Stomach smooth muscle (tissue), 2 donors: ENCODE results near the gene UNC5B.
"Not testable (repeated sequence)": the region's sequence is repeated elsewhere in the genome, so short reads cannot be mapped to it uniquely, and the experiment has no call there.

Source experiments
- H3K27ac ChIP-seq: one replicate; pipeline ENCODE4 v1.7.0; 2013; ENCODE audit warnings: mild to moderate bottlenecking, low read length, inconsistent platforms
- H3K27me3 ChIP-seq, 2 donors: one replicate each; pipeline ENCODE4 v1.7.0; 2013; ENCODE audit warnings: low read length in 2 of 2; ENCODE audit not compliant: insufficient read depth in 2 of 2, control insufficient read depth in 1 of 2
- H3K36me3 ChIP-seq, 2 donors: one replicate each; pipeline ENCODE4 v1.7.0; 2013; ENCODE audit warnings: low read length in 2 of 2; ENCODE audit not compliant: control insufficient read depth in 2 of 2, insufficient read depth in 2 of 2
- H3K4me1 ChIP-seq: one replicate; pipeline ENCODE4 v1.7.0; 2013; ENCODE audit warnings: low read length; ENCODE audit not compliant: control insufficient read depth, insufficient read depth
- H3K4me3 ChIP-seq, 2 donors: one replicate each; pipeline ENCODE4 v1.7.0; 2013; ENCODE audit warnings: low read length in 2 of 2
- H3K9ac ChIP-seq, 2 donors: one replicate each; pipeline ENCODE4 v1.7.0; 2013; ENCODE audit warnings: low read length in 2 of 2, mild to moderate bottlenecking in 1 of 2
- H3K9me3 ChIP-seq, 2 donors: one replicate each; pipeline ENCODE4 v1.7.0; 2013; ENCODE audit warnings: low read length in 2 of 2; ENCODE audit not compliant: control insufficient read depth in 2 of 2
- donor health status: healthy.
- donor health status: Pancreatic carcinoma.

Gene UNC5B

GRCh38 chr10:71216751-71217265 is 4.4 kb downstream of the UNC5B start:
- peak overlapping the region; percentile 31 for H3K27ac ChIP-seq
- no peaks in the 10 kb centered on the region for H3K9me3 ChIP-seq
- no peaks in the 10 kb centered on the region for H3K36me3 ChIP-seq
- peak overlapping the region; percentile 62 to 77 for H3K4me3 ChIP-seq
- no peaks in the 10 kb centered on the region for H3K27me3 ChIP-seq
- H3K4me1 ChIP-seq: peaks cover 49% of the 10 kb centered on the region
- H3K9ac ChIP-seq: peak overlapping the region; percentile 47 to 59

GRCh38 chr10:71217266-71218045 is 5.1 kb downstream of the UNC5B start:
- Histone ChIP-seq H3K9ac (peak overlapping the region; percentile 47 to 59), H3K27ac (peak overlapping the region; percentile 31), H3K36me3 (no peaks in the 10 kb centered on the region), H3K9me3 (no peaks in the 10 kb centered on the region), H3K4me1 (peaks cover 44% of the 10 kb centered on the region), H3K4me3 (peak overlapping the region; percentile 62 to 77), H3K27me3 (no peaks in the 10 kb centered on the region)

- Histone ChIP-seq H3K9ac (no peak overlapping the region), H3K4me1 (peaks cover 39% of the 10 kb centered on the region)
Observed at GRCh38 chr10:71218046-71218650, 5.8 kb downstream of the UNC5B start.

DNA sequence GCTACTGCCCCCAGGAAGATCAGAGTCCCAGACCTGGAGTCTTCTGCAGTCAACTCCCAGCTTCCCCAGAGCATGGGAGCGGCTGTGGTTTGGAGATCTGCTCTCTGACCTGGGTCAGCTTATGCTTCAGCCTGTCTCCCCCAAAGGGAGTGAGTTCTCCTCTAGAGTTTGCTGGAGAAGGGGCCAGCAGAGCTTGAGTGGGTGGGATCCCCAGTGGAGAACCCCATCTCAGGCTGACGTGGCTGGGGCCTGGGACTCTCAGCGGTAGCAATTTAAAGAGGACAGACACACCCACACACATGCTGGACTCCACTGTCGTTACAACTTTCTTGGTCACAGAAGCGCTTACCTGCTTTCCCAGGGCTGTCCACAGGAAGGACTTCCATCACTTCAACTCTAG is 6.3 kb downstream of the UNC5B start:
- Histone ChIP-seq H3K4me1 (peaks cover 35% of the 10 kb centered on the region), H3K36me3 (no peaks in the 10 kb centered on the region), H3K27me3 (no peaks in the 10 kb centered on the region), H3K9me3 (no peaks in the 10 kb centered on the region), H3K27ac (no peak overlapping the region), H3K9ac (no peak overlapping the region), H3K4me3 (no peak overlapping the region)

More at GRCh38 chr10:71218046-71218650, 5.8 kb downstream of the UNC5B start:
- Histone ChIP-seq H3K27ac (no peak overlapping the region), H3K36me3 (no peaks in the 10 kb centered on the region), H3K9me3 (no peaks in the 10 kb centered on the region), H3K27me3 (no peaks in the 10 kb centered on the region), H3K4me3 (peak overlapping the region; percentile 40 to 77)

DNA sequence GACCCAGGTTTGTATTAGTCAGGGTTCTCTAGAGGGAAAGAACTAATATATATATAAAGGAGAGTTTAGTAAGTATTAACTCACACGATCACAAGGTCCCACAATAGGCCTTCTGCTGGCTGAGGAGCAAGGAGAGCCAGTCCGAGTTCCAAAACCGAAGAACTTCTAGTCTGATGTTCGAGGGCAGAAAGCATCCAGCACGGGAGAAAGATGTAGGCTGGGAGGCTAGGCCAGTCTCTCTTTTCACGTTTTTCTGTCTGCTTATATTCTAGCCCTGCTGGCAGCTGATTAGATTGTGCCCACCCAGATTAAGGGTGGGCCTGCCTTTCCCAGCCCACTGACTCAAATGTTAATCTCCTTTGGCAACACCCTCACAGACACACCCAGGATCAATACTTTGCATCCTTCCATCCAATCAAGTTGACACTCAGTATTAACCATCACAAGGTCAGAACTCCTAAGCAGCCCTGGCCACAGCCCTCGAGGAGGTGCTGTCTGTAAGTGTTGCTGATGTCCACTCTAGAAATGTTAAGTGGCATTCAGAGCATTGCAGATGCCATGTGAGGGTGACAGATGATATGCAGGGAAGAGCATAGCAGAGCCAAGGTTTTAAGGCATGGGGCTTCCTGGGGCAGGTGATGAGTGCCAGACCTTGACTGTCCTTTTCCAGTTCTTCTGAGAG is 7.0 kb downstream of the UNC5B start:
- H3K4me3 ChIP-seq, H3K9ac ChIP-seq, H3K27ac ChIP-seq, H3K36me3 ChIP-seq, H3K9me3 ChIP-seq, H3K27me3 ChIP-seq: not testable (repeated sequence)
- peaks cover 27% of the 10 kb centered on the region for H3K4me1 ChIP-seq

- peaks cover 22% of the 10 kb centered on the region for H3K4me1 ChIP-seq
- H3K27ac ChIP-seq: no peak overlapping the region
- no peaks in the 10 kb centered on the region for H3K36me3 ChIP-seq
- no peak overlapping the region for H3K4me3 ChIP-seq
- H3K9me3 ChIP-seq: no peaks in the 10 kb centered on the region
- H3K9ac ChIP-seq: no peak overlapping the region
- no peaks in the 10 kb centered on the region for H3K27me3 ChIP-seq
Observed at GRCh38 chr10:71219918-71220688, 7.7 kb downstream of the UNC5B start.

DNA sequence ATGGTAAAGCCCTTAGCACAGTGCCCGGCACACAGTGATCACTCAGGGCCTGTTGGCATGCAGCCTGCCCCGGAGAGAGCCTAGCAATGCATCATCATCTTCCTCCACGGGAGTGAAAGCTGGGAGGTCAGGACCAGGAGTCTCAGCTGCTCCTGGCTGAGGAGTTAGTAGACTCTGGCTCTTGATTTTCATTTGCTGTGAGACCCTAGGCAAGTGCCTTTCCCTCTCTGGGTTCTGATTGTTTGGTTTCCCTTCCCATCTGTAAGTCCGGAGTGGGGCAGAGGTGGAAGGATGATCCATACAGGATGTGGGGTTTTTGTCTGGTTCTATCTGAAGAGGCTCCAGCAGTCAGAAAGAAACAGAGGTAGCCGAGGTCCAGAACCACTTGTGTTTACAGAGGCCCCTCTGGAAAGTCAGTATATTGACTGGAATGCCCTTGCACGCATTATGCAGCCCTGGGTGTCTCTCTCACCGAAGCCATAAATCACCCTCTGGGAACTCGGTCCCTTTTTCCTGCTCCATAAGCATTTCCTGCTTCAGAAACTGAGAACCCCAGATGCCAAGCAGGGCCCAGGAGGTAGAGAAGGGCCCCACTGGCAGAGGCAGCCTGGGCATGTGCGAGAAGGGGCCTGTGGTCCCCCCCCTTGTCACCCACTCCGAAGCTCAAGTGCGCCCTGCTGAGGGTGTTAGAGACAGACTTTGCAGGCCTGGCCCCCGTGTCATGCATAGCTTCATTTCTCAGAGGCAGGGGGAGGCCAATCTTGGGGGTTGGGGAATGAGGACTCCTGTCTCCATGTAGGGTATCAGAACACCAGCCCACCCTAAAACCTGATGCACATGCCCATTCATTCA is 8.5 kb downstream of the UNC5B start:
- H3K4me1 ChIP-seq: peaks cover 18% of the 10 kb centered on the region
- H3K36me3 ChIP-seq: no peaks in the 10 kb centered on the region
- H3K27ac ChIP-seq: no peak overlapping the region
- no peaks in the 10 kb centered on the region for H3K9me3 ChIP-seq
- H3K4me3 ChIP-seq: no peak overlapping the region
- H3K27me3 ChIP-seq: no peaks in the 10 kb centered on the region
- no peak overlapping the region for H3K9ac ChIP-seq

- Histone ChIP-seq H3K27ac (no peak overlapping the region), H3K9me3 (no peaks in the 10 kb centered on the region), H3K9ac (no peak overlapping the region), H3K4me1 (peaks cover 11% of the 10 kb centered on the region), H3K4me3 (no peak overlapping the region), H3K27me3 (no peaks in the 10 kb centered on the region), H3K36me3 (no peaks in the 10 kb centered on the region)
Observed at GRCh38 chr10:71221586-71222202, 9.3 kb downstream of the UNC5B start.

- Histone ChIP-seq H3K4me1 (peaks cover 7% of the 10 kb centered on the region), H3K4me3 (no peak overlapping the region), H3K9ac (no peak overlapping the region), H3K9me3 (no peaks in the 10 kb centered on the region), H3K27me3 (no peaks in the 10 kb centered on the region), H3K27ac (no peak overlapping the region), H3K36me3 (no peaks in the 10 kb centered on the region)
Observed at GRCh38 chr10:71222601-71223346, 10.4 kb downstream of the UNC5B start.
